Fibroblast of lung (primary cell): ENCODE results near the gene REV1.

Source experiments
- CTCF ChIP-seq, 2 donors: IDR thresholded peaks in 1 of 2; conservative IDR thresholded peaks in 1 of 2; 1 replicate in 1 of 2; 2 replicates in 1 of 2; pipeline ENCODE4 v1.5.1; 2011 to 2012; ENCODE audit warnings: low read length in 2 of 2, control low read depth in 1 of 2, inconsistent platforms in 1 of 2, low read depth in 1 of 2, mild to moderate bottlenecking in 1 of 2
- EZH2 ChIP-seq: IDR thresholded peaks from 2 replicates; pipeline ENCODE4 v1.5.1; 2012; ENCODE audit warnings: low read length, control low read depth, mild to moderate bottlenecking; ENCODE audit errors: missing control alignments

DNA sequence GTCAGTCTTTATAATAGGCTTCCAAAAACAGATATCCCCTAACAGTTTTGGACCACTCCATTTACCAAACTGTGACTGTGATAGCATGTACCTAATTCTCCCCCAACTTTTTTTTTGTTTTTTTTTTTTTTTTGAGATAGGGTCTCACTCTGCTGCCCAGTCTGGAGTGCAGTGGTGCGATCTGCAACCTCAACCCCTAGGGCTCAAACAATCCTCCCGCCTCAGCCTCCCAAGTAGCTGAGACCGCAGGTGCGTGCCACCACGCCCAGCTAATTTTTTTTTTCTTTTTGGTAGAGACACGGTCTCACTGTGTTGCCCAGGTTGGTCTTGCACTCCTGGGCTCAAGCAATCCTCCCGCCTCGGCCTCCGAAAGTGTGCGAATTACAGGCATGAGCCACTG, 52.9 kb downstream of the REV1 start:
- no peak for TF ChIP-seq CTCF (conservative IDR thresholded peaks at IDR 0.05 in 1 of 2, IDR thresholded peaks at IDR 0.05 in 1 of 2; ENCODE audit: low read depth in 1 of 2, low read length in 2 of 2)
- TF ChIP-seq EZH2: no peak
